GM12878 (cell line): ENCODE results near the gene LGI2. TPM values are rescaled to one million over a fixed set of nuclear protein-coding genes. Genes with fewer than 3 reads are reported as not detected.

Source experiments
- ATAC-seq: fragments of 200-7000 bp; cut with Tn5 transposase; 3 replicates; pipeline ENCODE4 v1.9.1; 2020; ENCODE audit warnings: mild to moderate bottlenecking, moderate library complexity
- BruUV-seq: library from RNA; stranded (reverse); fragments of 400-500 nt; replicated peaks from 2 replicates; lab custom pipeline; 2021; lab: Mats Ljungman, UMichigan
- CTCF ChIA-PET: fragments of 300-600 bp; sonication (Branson Sonifier 250); formaldehyde crosslinking; extraction: SDS; loops from one replicate; lab custom pipeline; 2021; ENCODE audit warnings: inconsistent platforms; lab: Yijun Ruan, JAX
- POLR2A ChIA-PET: fragments of 350-600 bp; formaldehyde crosslinking; extraction: SDS; loops from one replicate; lab custom pipeline; 2021; ENCODE audit warnings: inconsistent platforms; lab: Charles Lee
- RAD21 ChIA-PET: fragments of 300-600 bp; sonication (Branson Sonifier 250); formaldehyde crosslinking; loops from one replicate; lab custom pipeline; 2023; ENCODE audit warnings: antibody characterized with exemption; ENCODE audit not compliant: unreplicated experiment; lab: Charles Lee
- SMC1A ChIA-PET: fragments of 300-600 bp; sonication (Branson Sonifier 250); formaldehyde crosslinking; loops from one replicate; lab custom pipeline; 2023; ENCODE audit not compliant: unreplicated experiment, uncharacterized antibody; lab: Charles Lee
- DNase-seq: peaks from one replicate; pipeline ENCODE4 v3.0.0-alpha.2; 2011; ENCODE audit warnings: low read depth, low spot score
- FAIRE-seq: peaks from 3 replicates; lab custom pipeline; 2011; peaks lifted over from hg19 to GRCh38; lab: Jason Lieb, UNC
- H2AFZ ChIP-seq: 2 replicates; pipeline ENCODE4 v1.6.0; 2011; ENCODE audit warnings: low read depth, low read length, control low read depth; ENCODE audit not compliant: control insufficient read depth
- H3K27ac ChIP-seq: 2 replicates; pipeline ENCODE4 v1.5.1; 2011; ENCODE audit warnings: control low read depth; ENCODE audit not compliant: control insufficient read depth, insufficient read depth
- H3K27me3 ChIP-seq, 2 experiments: replicated peaks in 1 of 2; 2 replicates each; pipeline versions ENCODE4 v1.6.0 to v1.6.1; 2011; ENCODE audit warnings: low read length in 1 of 2; ENCODE audit not compliant: control insufficient read depth in 2 of 2, insufficient read depth in 2 of 2
- H3K36me3 ChIP-seq, 2 experiments: 2 replicates each; pipeline ENCODE4 v1.5.1; 2011; ENCODE audit warnings: low read length in 1 of 2; ENCODE audit not compliant: control insufficient read depth in 2 of 2, insufficient read depth in 2 of 2
- H3K4me1 ChIP-seq: 2 replicates; pipeline ENCODE4 v1.6.1; 2011; ENCODE audit warnings: mild to moderate bottlenecking, low read length, moderate library complexity, mixed read lengths; ENCODE audit not compliant: control insufficient read depth, insufficient read depth
- H3K4me2 ChIP-seq: 2 replicates; pipeline ENCODE4 v1.6.0; 2011; ENCODE audit warnings: control low read depth; ENCODE audit not compliant: control insufficient read depth, insufficient read depth
- H3K4me3 ChIP-seq: fragments of 200-600 bp; sonication (generic); 2 replicates; pipeline ENCODE4 v1.5.1; 2016
- H3K79me2 ChIP-seq: 2 replicates; pipeline ENCODE4 v1.6.0; 2011; ENCODE audit warnings: low read length; ENCODE audit not compliant: control insufficient read depth, insufficient read depth
- H3K9ac ChIP-seq: 2 replicates; pipeline ENCODE4 v1.8.0; 2011; ENCODE audit warnings: low read length, control low read depth, mixed read lengths; ENCODE audit not compliant: control insufficient read depth, insufficient read depth
- H3K9me3 ChIP-seq: replicated peaks from 3 replicates; pipeline ENCODE4 v1.5.1; 2011; ENCODE audit warnings: mild to moderate bottlenecking, low read length; ENCODE audit not compliant: control insufficient read depth, insufficient read depth
- H4K20me1 ChIP-seq: 2 replicates; pipeline ENCODE4 v1.6.0; 2011; ENCODE audit not compliant: control insufficient read depth, insufficient read depth
- EED ChIP-seq: sonication (generic); IDR thresholded peaks from 2 replicates; pipeline ENCODE4 v1.6.1; 2016; ENCODE audit warnings: antibody characterized with exemption, low read depth
- RAD21 ChIP-seq: IDR thresholded peaks from 2 replicates; pipeline ENCODE4 v1.6.1; 2011; ENCODE audit warnings: mild to moderate bottlenecking, low read depth, low read length, moderate library complexity; ENCODE audit not compliant: insufficient read depth
- SIN3A ChIP-seq: IDR thresholded peaks from 2 replicates; pipeline ENCODE4 v1.6.1; 2012; ENCODE audit warnings: low read depth, low read length, improper control_type of control experiment
- WGBS: methylation state at CpG from one replicate; pipeline ENCODE4 v1.1.6; 2016; ENCODE audit warnings: low lambda C conversion rate; ENCODE audit not compliant: insufficient replicate concordance, insufficient coverage; ENCODE audit errors: missing lambda C conversion rate; 5-methylcytosine and 5-hydroxymethylcytosine counted together
- in situ Hi-C: fragments of 300-500 bp; cut with MboI; formaldehyde crosslinking; loops from 9 replicates; pipeline ENCODE4 v1.14.3; 2018; ENCODE audit warnings: mixed read lengths
- intact Hi-C: fragments of 100-400 bp; cut with micrococcal nuclease; formaldehyde crosslinking; loops from one replicate; pipeline ENCODE4 v1.14.2; 2022; ENCODE audit not compliant: unreplicated experiment
- polyA plus RNA-seq, 11 experiments: library from polyadenylated mRNA; depleted of rRNA in 4 of 11; unstranded in 6 of 11; stranded (reverse) in 5 of 11; fragments of >200 nt; fragmentation: Nextera tagmentation in 4 of 11; fragmentation: Illumina TruSeq in 1 of 11; extraction: Ambion mirVana in 4 of 11; extraction: Trizol in 1 of 11; gene quantifications; 1 replicate in 1 of 11; 2 replicates in 10 of 11; pipeline versions ENCODE4 v1.2.1 to v1.2.3, GENCODE V29; 2011 to 2016; ENCODE audit warnings: inconsistent platforms in 2 of 11, missing spikeins in 2 of 11, low read depth in 1 of 11
- total RNA-seq, 4 experiments: library from RNA; depleted of rRNA in 3 of 4; stranded (reverse); fragments of >200 nt in 3 of 4; fragmentation: Illumina TruSeq in 1 of 4; extraction: Trizol in 1 of 4; gene quantifications; 2 replicates each; pipeline versions ENCODE4 v1.2.1 to v1.2.3, GENCODE V29; 2013 to 2021
- TF ChIP-seq, protein P1 (sequence below): fragments of 450-650 bp; IDR thresholded peaks from 2 replicates; pipeline ENCODE4 v1.6.1; 2017; ENCODE audit warnings: mild to moderate bottlenecking, moderate library complexity
- TF ChIP-seq, protein P2 (sequence below): fragments of 450-650 bp; IDR thresholded peaks from 2 replicates; pipeline ENCODE4 v1.6.1; 2018; ENCODE audit warnings: borderline replicate concordance, mild to moderate bottlenecking; ENCODE audit not compliant: partially characterized antibody

Gene LGI2
- total and polyA plus RNA-seq, 10 of the 15 experiments (the other 5 are each of a cell fraction or from before 2014, with no cell fraction given): not detected

DNA sequence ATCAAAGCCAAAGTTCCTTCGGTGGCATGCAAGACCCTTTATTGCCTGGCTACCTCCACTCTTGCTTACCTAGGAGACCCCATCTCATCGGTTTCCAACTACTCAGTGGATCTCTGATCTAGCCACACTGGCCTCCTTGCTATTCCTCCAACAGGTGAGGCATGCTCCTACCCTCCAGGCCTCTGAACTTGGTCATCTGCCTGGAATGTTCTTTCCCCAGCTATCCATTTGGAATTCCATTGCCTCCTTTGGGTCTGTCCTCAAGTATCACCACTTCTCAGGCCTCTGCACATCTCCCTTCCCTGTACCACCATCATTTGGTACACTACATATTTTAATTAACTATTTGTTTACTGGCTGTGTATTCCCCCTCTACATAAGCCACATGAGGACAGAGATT, 11.2 kb downstream of the LGI2 start:
- H3K27me3 ChIP-seq: no peaks in the 10 kb centered on the region
- no peak overlapping the region for H3K4me2 ChIP-seq
- H3K9ac ChIP-seq: no peak overlapping the region
- intact Hi-C loops: no loop called here
- H3K4me3 ChIP-seq: no peak overlapping the region
- ATAC-seq (no peak), DNase-seq (no peak), FAIRE-seq (no peak)
- no peaks in the 10 kb centered on the region for H3K36me3 ChIP-seq
- POLR2A ChIA-PET: no interaction called here
- CTCF ChIA-PET: no interaction called here
- H3K9me3 ChIP-seq: no peaks in the 10 kb centered on the region
- H3K27ac ChIP-seq: no peak overlapping the region
- no peaks in the 10 kb centered on the region for H3K4me1 ChIP-seq
- H4K20me1 ChIP-seq: no peaks in the 10 kb centered on the region
- TF ChIP-seq, protein P1, sequence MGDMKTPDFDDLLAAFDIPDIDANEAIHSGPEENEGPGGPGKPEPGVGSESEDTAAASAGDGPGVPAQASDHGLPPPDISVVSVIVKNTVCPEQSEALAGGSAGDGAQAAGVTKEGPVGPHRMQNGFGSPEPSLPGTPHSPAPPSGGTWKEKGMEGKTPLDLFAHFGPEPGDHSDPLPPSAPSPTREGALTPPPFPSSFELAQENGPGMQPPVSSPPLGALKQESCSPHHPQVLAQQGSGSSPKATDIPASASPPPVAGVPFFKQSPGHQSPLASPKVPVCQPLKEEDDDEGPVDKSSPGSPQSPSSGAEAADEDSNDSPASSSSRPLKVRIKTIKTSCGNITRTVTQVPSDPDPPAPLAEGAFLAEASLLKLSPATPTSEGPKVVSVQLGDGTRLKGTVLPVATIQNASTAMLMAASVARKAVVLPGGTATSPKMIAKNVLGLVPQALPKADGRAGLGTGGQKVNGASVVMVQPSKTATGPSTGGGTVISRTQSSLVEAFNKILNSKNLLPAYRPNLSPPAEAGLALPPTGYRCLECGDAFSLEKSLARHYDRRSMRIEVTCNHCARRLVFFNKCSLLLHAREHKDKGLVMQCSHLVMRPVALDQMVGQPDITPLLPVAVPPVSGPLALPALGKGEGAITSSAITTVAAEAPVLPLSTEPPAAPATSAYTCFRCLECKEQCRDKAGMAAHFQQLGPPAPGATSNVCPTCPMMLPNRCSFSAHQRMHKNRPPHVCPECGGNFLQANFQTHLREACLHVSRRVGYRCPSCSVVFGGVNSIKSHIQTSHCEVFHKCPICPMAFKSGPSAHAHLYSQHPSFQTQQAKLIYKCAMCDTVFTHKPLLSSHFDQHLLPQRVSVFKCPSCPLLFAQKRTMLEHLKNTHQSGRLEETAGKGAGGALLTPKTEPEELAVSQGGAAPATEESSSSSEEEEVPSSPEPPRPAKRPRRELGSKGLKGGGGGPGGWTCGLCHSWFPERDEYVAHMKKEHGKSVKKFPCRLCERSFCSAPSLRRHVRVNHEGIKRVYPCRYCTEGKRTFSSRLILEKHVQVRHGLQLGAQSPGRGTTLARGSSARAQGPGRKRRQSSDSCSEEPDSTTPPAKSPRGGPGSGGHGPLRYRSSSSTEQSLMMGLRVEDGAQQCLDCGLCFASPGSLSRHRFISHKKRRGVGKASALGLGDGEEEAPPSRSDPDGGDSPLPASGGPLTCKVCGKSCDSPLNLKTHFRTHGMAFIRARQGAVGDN: no peak
- TF ChIP-seq EED (no peak), SIN3A (no peak), RAD21 (no peak)
- TF ChIP-seq, protein P2, sequence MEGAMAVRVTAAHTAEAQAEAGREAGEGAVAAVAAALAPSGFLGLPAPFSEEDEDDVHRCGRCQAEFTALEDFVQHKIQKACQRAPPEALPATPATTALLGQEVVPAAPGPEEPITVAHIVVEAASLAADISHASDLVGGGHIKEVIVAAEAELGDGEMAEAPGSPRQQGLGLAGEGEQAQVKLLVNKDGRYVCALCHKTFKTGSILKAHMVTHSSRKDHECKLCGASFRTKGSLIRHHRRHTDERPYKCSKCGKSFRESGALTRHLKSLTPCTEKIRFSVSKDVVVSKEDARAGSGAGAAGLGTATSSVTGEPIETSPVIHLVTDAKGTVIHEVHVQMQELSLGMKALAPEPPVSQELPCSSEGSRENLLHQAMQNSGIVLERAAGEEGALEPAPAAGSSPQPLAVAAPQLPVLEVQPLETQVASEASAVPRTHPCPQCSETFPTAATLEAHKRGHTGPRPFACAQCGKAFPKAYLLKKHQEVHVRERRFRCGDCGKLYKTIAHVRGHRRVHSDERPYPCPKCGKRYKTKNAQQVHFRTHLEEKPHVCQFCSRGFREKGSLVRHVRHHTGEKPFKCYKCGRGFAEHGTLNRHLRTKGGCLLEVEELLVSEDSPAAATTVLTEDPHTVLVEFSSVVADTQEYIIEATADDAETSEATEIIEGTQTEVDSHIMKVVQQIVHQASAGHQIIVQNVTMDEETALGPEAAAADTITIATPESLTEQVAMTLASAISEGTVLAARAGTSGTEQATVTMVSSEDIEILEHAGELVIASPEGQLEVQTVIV: no peak
- SMC1A ChIA-PET: no interaction called here
- H3K79me2 ChIP-seq: no peaks in the 10 kb centered on the region
- WGBS: 0% methylated on average over 2 of the region's 2 CpGs
- RAD21 ChIA-PET: no interaction called here
- in situ Hi-C loops: no loop called here
- H2AFZ ChIP-seq: no peak overlapping the region
- BruUV-seq: no TSS peak
